Stimulated activated CD8-positive, alpha-beta memory T cell treated with anti-CD3 and anti-CD28 coated beads, Interleukin-12 subunit alpha, Interleukin-12 subunit beta, amount 100 ng/mL, for 4 hours (primary cell): ENCODE results near the gene THSD7B.
"Not testable (repeated sequence)": the region's sequence is repeated elsewhere in the genome, so short reads cannot be mapped to it uniquely, and the experiment has no call there.

Source experiments
- DNase-seq: peaks from one replicate; pipeline ENCODE4 v3.0.0-alpha.2; 2020; ENCODE audit warnings: low read depth

The THSD7B gene

GRCh38 chr2:137049518-137049917 lies 284.2 kb downstream of the THSD7B start:
- no peak for DNase-seq

GRCh38 chr2:137050949-137051348 lies 285.6 kb downstream of the THSD7B start:
- DNase-seq = no peak

- no peak for DNase-seq
These were observed 286.5 kb downstream of the THSD7B start for GRCh38 chr2:137051778-137052398.

GRCh38 chr2:137056704-137057103 lies 291.4 kb downstream of the THSD7B start:
- no peak for DNase-seq

GRCh38 chr2:137076111-137076765 lies 310.9 kb downstream of the THSD7B start:
- DNase-seq = not testable (repeated sequence)

- no peak for DNase-seq
These were observed 326.4 kb downstream of the THSD7B start for GRCh38 chr2:137091704-137092103.

- DNase-seq = no peak
These were observed 327.8 kb downstream of the THSD7B start for GRCh38 chr2:137093116-137093515.

GRCh38 chr2:137096187-137096586 lies 330.8 kb downstream of the THSD7B start:
- DNase-seq = no peak

- no peak for DNase-seq
These were observed 331.3 kb downstream of the THSD7B start for GRCh38 chr2:137096693-137097092.

- not testable (repeated sequence) for DNase-seq
These were observed 336.5 kb downstream of the THSD7B start for GRCh38 chr2:137101814-137102213.

- no peak for DNase-seq
These were observed 342.6 kb downstream of the THSD7B start for GRCh38 chr2:137107904-137108303.

GRCh38 chr2:137111896-137112295 lies 346.6 kb downstream of the THSD7B start:
- DNase-seq = no peak

- no peak for DNase-seq
These were observed 349.9 kb downstream of the THSD7B start for GRCh38 chr2:137115081-137115794.

GRCh38 chr2:137115795-137116089 lies 350.4 kb downstream of the THSD7B start:
- no peak for DNase-seq

GRCh38 chr2:137117385-137117784 lies 352.0 kb downstream of the THSD7B start:
- no peak for DNase-seq

- DNase-seq = no peak
These were observed 352.8 kb downstream of the THSD7B start for GRCh38 chr2:137118140-137118539.

GRCh38 chr2:137123226-137123625 lies 357.9 kb downstream of the THSD7B start:
- DNase-seq = no peak

GRCh38 chr2:137133225-137133624 lies 367.9 kb downstream of the THSD7B start:
- DNase-seq = no peak

- no peak for DNase-seq
These were observed 372.9 kb downstream of the THSD7B start for GRCh38 chr2:137138263-137138662.

- DNase-seq = no peak
These were observed 386.4 kb downstream of the THSD7B start for GRCh38 chr2:137151731-137152130.

- no peak for DNase-seq
These were observed 389.6 kb downstream of the THSD7B start for GRCh38 chr2:137154946-137155345.

GRCh38 chr2:137155356-137156104 lies 390.2 kb downstream of the THSD7B start:
- DNase-seq = no peak
